ENCODE data around the gene RNF6. TPM values are rescaled to one million over a fixed set of nuclear protein-coding genes. Genes with fewer than 3 reads are reported as not detected.

Gene RNF6
- total RNA-seq, 2 experiments from 2014 or later = 34.2 to 47.6 TPM

DNA sequence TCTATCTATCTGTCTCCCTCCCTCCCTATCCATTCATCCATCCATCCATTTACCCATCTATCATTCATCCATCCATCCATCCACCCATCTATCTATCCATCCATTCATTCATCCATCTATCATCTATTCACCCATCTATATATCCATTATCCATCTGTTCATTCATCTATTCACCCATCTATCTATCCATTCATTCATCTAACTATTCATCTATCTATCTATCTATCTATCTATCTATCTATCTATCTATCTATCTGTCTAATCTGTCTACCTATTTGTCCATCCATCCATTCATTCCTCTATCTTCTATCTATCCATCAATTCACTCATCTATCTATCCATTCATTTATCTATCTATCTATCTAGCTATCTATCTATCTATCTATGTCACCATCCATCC lies 27.4 kb upstream of the RNF6 start:
- no peak overlapping the region for H3K4me3 Mint-ChIP-seq
- CTCF ChIA-PET = no interaction called here
- no peaks in the 10 kb centered on the region for H3K27me3 Mint-ChIP-seq
- H3K9me3 Mint-ChIP-seq (ENCODE audit: low read depth) = no peaks in the 10 kb centered on the region
- no peak overlapping the region for H3K27ac Mint-ChIP-seq
- peaks cover 8% of the 10 kb centered on the region for H3K4me1 Mint-ChIP-seq
- H3K36me3 Mint-ChIP-seq = no peaks in the 10 kb centered on the region
- no peak for DNase-seq
- no peak for ATAC-seq

DNA sequence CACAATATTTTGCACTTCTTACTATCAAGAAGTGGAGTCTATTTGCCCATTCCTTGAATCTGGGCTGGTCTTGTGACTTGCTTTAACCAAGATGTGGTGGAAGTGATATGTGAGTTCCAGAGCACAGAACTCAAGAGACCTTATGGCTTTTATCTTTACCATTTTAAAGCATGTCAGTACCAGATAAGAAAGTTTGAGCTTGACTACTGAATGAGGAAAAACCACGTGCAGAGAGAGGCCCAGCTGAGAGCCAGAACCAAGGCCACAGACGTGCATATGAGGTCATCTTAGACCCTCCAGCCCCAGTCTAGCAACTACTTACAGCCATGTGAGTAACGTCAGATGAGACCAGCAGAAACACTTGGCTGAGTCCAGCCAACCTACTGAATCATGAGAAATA lies 25.5 kb upstream of the RNF6 start:
- H3K27me3 Mint-ChIP-seq = no peaks in the 10 kb centered on the region
- no peak for ATAC-seq

DNA sequence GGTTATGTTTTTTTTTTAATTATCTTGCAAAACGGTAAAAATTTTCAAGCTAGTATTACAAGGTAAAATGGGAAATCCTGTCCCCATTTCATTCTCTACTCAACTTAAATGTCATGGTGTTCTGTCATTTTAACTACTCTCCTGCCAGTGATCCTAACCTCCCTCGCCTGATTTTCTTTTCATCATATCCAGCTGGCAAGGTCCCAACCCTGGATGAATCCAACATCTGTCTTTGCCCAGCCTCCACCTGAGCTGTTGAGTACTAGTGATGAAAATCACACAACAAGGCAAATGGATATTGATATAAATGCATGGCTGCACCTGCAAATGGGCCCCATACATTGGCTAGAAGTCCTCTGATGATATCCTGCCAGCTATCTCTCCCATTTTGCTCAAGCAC lies 24.9 kb upstream of the RNF6 start:
- no peaks in the 10 kb centered on the region for H3K4me1 Mint-ChIP-seq
- H3K27me3 Mint-ChIP-seq = peaks cover 3% of the 10 kb centered on the region
- DNase-seq (no peak), ATAC-seq (no peak)
- H3K4me3 Mint-ChIP-seq = no peak overlapping the region
- H3K9me3 Mint-ChIP-seq (ENCODE audit: low read depth) = peaks cover 6% of the 10 kb centered on the region
- H3K27ac Mint-ChIP-seq = no peak overlapping the region
- CTCF ChIA-PET = no interaction called here
- no peaks in the 10 kb centered on the region for H3K36me3 Mint-ChIP-seq

More for the DNA sequence above, 25.5 kb upstream of the RNF6 start:
- H3K4me1 Mint-ChIP-seq = no peaks in the 10 kb centered on the region
- H3K36me3 Mint-ChIP-seq = no peaks in the 10 kb centered on the region
- H3K27ac Mint-ChIP-seq = no peak overlapping the region
- no peak for DNase-seq
- H3K9me3 Mint-ChIP-seq (ENCODE audit: low read depth) = peaks cover 4% of the 10 kb centered on the region
- H3K4me3 Mint-ChIP-seq = no peak overlapping the region
- CTCF ChIA-PET = no interaction called here

DNA sequence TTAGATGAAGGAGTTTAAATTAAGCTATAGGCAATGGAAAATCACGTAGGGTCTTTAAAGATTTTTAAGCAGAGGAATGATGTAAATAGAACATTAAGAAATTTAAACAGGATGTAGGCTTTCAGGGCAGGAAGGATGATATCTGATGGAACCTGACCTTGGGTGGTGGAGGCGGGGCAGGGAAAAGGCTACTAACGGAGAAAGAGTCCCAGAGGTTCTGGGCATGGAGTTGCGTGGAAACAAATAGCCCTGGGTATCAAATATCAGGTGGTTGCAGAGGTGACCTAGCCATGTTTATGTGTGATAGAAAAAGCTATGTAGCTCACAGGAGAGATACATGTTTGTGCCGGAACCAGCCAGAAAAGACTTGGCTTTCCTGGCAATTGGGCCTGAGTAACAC lies 24.0 kb upstream of the RNF6 start:
- no peaks in the 10 kb centered on the region for H3K4me1 Mint-ChIP-seq
- no peak for DNase-seq
- H3K4me3 Mint-ChIP-seq = no peak overlapping the region
- no peaks in the 10 kb centered on the region for H3K36me3 Mint-ChIP-seq
- no peak overlapping the region for H3K27ac Mint-ChIP-seq
- H3K9me3 Mint-ChIP-seq (ENCODE audit: low read depth) = peaks cover 7% of the 10 kb centered on the region
- H3K27me3 Mint-ChIP-seq = peaks cover 3% of the 10 kb centered on the region
- ATAC-seq = no peak
- CTCF ChIA-PET = interaction anchor here (1.2 kb wide), 1 partner anchor 61 kb away, joined by 4 read pairs; no protein-coding TSS in a partner anchor

DNA sequence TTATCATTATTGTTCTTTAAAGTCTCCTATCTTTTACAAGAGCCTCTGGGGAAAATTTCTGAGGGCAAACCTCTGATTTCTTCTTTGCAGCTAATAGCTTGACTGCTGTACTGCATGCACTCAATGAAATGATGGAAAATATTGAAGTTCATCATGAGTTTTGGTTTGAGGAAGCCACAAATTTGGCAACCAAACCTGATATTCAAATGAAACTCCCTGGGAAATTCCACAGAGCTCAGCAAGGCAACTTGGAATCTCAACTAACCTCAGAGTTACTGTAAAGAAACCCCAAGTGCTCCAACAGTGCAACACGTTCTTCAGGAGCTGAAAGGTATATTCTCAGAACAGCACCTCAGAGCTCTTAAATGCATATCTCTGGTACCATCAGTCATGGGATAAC lies 14.2 kb upstream of the RNF6 start:
- peaks cover 20% of the 10 kb centered on the region for H3K27me3 Mint-ChIP-seq
- no peak for ATAC-seq

DNA sequence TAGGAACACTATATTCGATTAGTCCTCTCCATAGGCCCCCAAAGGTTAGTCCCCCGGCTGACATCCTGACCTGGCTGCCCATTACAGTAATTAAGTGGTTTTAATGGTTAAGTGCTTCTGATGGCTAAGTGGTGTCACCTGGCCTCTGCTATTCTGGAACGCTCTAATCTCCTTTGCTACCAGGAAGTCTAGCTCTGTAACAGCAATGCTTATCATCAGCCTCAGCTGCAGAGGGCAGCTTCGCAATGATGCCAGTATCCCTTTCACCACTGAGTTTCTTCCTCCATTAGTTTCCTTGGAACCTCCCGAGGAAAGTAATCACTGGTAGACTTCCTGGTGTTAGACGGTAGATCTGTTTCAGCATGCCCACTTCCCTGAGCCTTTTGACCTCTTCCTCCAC lies 8.6 kb upstream of the RNF6 start:
- Mint-ChIP-seq H3K4me3 (no peak overlapping the region), H3K9me3 (ENCODE audit: low read depth) (no peaks in the 10 kb centered on the region), H3K27me3 (peaks cover 4% of the 10 kb centered on the region), H3K27ac (no peak overlapping the region), H3K4me1 (no peaks in the 10 kb centered on the region), H3K36me3 (no peaks in the 10 kb centered on the region)
- no peak for ATAC-seq
- DNase-seq = no peak
- CTCF ChIA-PET = no interaction called here

More for the DNA sequence above, 14.2 kb upstream of the RNF6 start:
- no peak for DNase-seq
- Mint-ChIP-seq H3K27ac (no peak overlapping the region), H3K9me3 (ENCODE audit: low read depth) (no peaks in the 10 kb centered on the region), H3K36me3 (no peaks in the 10 kb centered on the region), H3K4me3 (no peak overlapping the region), H3K4me1 (no peaks in the 10 kb centered on the region)
- CTCF ChIA-PET = no interaction called here

GRCh38 chr13:26229080-26229615 lies 7.0 kb upstream of the RNF6 start:
- DNase-seq (no peak), ATAC-seq (no peak)
- CTCF ChIA-PET = interaction anchor here (1.0 kb wide), 1 partner anchor 45 kb away, joined by 3 read pairs; no protein-coding TSS in a partner anchor
- Mint-ChIP-seq H3K4me3 (no peak overlapping the region), H3K9me3 (ENCODE audit: low read depth) (no peaks in the 10 kb centered on the region), H3K4me1 (no peaks in the 10 kb centered on the region), H3K27ac (no peak overlapping the region), H3K36me3 (no peaks in the 10 kb centered on the region), H3K27me3 (peaks cover 4% of the 10 kb centered on the region)

GRCh38 chr13:26228096-26228495 lies 6.0 kb upstream of the RNF6 start:
- no peak for ATAC-seq
- Mint-ChIP-seq H3K36me3 (peaks cover 4% of the 10 kb centered on the region), H3K27ac (no peak overlapping the region), H3K27me3 (peaks cover 4% of the 10 kb centered on the region), H3K4me1 (peaks cover 4% of the 10 kb centered on the region), H3K4me3 (no peak overlapping the region), H3K9me3 (ENCODE audit: low read depth) (no peaks in the 10 kb centered on the region)
- no peak for DNase-seq
- CTCF ChIA-PET = interaction anchor here (1.0 kb wide), 1 partner anchor 44 kb away, joined by 3 read pairs; no protein-coding TSS in a partner anchor

GRCh38 chr13:26227166-26227971 lies 5.3 kb upstream of the RNF6 start:
- H3K4me3 Mint-ChIP-seq = no peak overlapping the region
- DNase-seq = no peak
- H3K27ac Mint-ChIP-seq = no peak overlapping the region
- no peaks in the 10 kb centered on the region for H3K9me3 Mint-ChIP-seq (ENCODE audit: low read depth)
- peaks cover 4% of the 10 kb centered on the region for H3K36me3 Mint-ChIP-seq
- H3K4me1 Mint-ChIP-seq = peaks cover 11% of the 10 kb centered on the region
- CTCF ChIA-PET = no interaction called here
- H3K27me3 Mint-ChIP-seq = peaks cover 4% of the 10 kb centered on the region
- ATAC-seq = no peak

DNA sequence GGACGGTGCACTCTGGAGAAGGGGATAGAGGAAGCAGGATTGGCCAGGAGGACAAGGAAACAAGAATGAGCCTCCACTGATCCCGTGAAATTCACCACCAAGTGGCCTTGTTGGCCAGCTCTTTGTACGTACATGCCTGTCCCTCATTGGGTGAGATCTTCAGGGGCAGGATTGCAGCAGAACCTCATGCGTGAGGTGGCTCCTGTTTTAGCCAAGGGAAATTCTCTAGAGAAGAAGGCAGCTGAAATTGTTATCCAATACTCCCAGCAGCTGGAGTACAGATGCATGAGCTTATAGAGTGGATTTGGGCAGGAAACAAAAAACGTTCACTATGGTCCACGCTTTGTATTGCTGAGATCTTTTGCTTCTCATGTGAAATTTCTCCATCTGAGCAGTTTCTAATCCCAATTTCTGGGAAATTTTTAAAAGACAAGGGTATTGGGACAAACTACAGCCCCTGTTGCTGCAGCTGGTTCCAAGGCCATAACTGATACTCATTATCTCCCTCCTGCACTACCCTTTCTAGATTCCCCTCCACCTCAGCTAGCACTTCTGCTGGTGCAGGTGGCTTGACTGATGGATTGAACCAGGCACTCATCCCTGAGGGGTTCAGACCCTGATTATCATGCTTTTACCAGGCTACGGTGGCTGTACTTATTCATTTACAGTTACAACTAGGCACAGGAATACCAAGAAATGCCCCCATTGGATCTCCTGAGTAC lies 3.9 kb upstream of the RNF6 start:
- Mint-ChIP-seq H3K27me3 (peaks cover 4% of the 10 kb centered on the region), H3K4me1 (peaks cover 16% of the 10 kb centered on the region), H3K4me3 (no peak overlapping the region), H3K9me3 (ENCODE audit: low read depth) (no peaks in the 10 kb centered on the region), H3K36me3 (peaks cover 9% of the 10 kb centered on the region), H3K27ac (no peak overlapping the region)
- no peak for DNase-seq
- CTCF ChIA-PET = no interaction called here
- ATAC-seq = no peak

- ATAC-seq (peak; percentile 56), DNase-seq (no peak)
- Mint-ChIP-seq H3K36me3 (peaks cover 24% of the 10 kb centered on the region), H3K4me1 (peaks cover 32% of the 10 kb centered on the region), H3K27me3 (peaks cover 4% of the 10 kb centered on the region), H3K4me3 (peak overlapping the region; percentile 100), H3K9me3 (ENCODE audit: low read depth) (no peaks in the 10 kb centered on the region), H3K27ac (peak overlapping the region; percentile 99)
- CTCF ChIA-PET = interaction anchor here (1.5 to 4.0 kb wide), 2 partner anchors 37 to 476 kb away, joined by 3 to 33 read pairs; no protein-coding TSS in a partner anchor
These were observed 469 bp upstream of the RNF6 start for GRCh38 chr13:26222520-26223046.

GRCh38 chr13:26221399-26221720 lies 754 bp downstream of the RNF6 start:
- peaks cover 37% of the 10 kb centered on the region for H3K4me1 Mint-ChIP-seq
- H3K27ac Mint-ChIP-seq = peak overlapping the region; percentile 99
- ATAC-seq (peak; percentile 16), DNase-seq (no peak)
- H3K36me3 Mint-ChIP-seq = peaks cover 31% of the 10 kb centered on the region
- H3K27me3 Mint-ChIP-seq = peaks cover 4% of the 10 kb centered on the region
- CTCF ChIA-PET = interaction anchor here (4.0 kb wide), 1 partner anchor 36 kb away, joined by 33 read pairs; no protein-coding TSS in a partner anchor
- H3K9me3 Mint-ChIP-seq (ENCODE audit: low read depth) = no peaks in the 10 kb centered on the region
- peak overlapping the region; percentile 100 for H3K4me3 Mint-ChIP-seq

GRCh38 chr13:26220575-26220974 lies 1.5 kb downstream of the RNF6 start:
- H3K4me3 Mint-ChIP-seq = peak overlapping the region; percentile 100
- H3K36me3 Mint-ChIP-seq = peaks cover 32% of the 10 kb centered on the region
- H3K4me1 Mint-ChIP-seq = peaks cover 37% of the 10 kb centered on the region
- CTCF ChIA-PET = interaction anchor here (4.0 kb wide), 1 partner anchor 35 kb away, joined by 33 read pairs; no protein-coding TSS in a partner anchor
- no peak for DNase-seq
- no peaks in the 10 kb centered on the region for H3K9me3 Mint-ChIP-seq (ENCODE audit: low read depth)
- peaks cover 3% of the 10 kb centered on the region for H3K27me3 Mint-ChIP-seq
- no peak for ATAC-seq
- H3K27ac Mint-ChIP-seq = no peak overlapping the region

Data from activated CD8-positive, alpha-beta memory T cell treated with anti-CD3 and anti-CD28 coated beads, Interleukin-2, amount 10 ng/mL, durations not matched to agents 7 days and 5 days (primary cell).